DOHH2 (cell line): ENCODE data around the gene GAPVD1.

Experiments
- CTCF ChIP-seq: fragments of 200-600 bp; sonication (generic); IDR thresholded peaks from one replicate; pipeline ENCODE4 v1.5.1; 2014; ENCODE audit warnings: antibody characterized with exemption, mild to moderate bottlenecking, low read depth, low read length; ENCODE audit not compliant: poor library complexity, severe bottlenecking
- EZH2phosphoT487 ChIP-seq: fragments of 200-600 bp; sonication (generic); IDR thresholded peaks from 2 replicates; pipeline ENCODE4 v1.6.1; 2017; ENCODE audit warnings: borderline replicate concordance, mild to moderate bottlenecking, antibody characterized with exemption, low read length, moderate library complexity, mixed read lengths

DNA sequence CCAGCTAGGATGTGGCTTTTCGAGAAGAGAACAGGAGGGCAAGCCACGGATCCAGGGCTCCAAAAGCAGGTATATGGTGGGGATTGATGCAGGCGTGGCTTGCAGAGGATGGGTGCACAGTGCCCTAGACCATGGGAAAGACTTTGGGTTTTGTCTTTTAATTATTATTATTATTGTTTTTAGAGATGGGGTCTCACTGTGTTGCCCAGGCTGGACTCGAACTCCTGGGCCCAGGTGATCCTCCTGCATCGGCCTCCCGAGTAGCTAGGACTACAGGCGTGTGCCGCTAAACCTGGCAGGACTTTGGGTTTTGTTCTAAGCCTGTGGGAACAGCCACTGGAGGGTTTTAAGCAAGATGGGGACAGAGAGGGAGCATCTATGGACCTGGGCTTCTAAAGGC, 152.0 kb downstream of the GAPVD1 start:
- TF ChIP-seq CTCF (no peak), EZH2phosphoT487 (no peak)
